Measurements from ENCODE around the gene SLC30A2. TPM values are rescaled to one million over a fixed set of nuclear protein-coding genes. Genes with fewer than 3 reads are reported as not detected.

Gene SLC30A2
- polyA plus RNA-seq, 2 donors = 0.01 TPM; not detected in 1

DNA sequence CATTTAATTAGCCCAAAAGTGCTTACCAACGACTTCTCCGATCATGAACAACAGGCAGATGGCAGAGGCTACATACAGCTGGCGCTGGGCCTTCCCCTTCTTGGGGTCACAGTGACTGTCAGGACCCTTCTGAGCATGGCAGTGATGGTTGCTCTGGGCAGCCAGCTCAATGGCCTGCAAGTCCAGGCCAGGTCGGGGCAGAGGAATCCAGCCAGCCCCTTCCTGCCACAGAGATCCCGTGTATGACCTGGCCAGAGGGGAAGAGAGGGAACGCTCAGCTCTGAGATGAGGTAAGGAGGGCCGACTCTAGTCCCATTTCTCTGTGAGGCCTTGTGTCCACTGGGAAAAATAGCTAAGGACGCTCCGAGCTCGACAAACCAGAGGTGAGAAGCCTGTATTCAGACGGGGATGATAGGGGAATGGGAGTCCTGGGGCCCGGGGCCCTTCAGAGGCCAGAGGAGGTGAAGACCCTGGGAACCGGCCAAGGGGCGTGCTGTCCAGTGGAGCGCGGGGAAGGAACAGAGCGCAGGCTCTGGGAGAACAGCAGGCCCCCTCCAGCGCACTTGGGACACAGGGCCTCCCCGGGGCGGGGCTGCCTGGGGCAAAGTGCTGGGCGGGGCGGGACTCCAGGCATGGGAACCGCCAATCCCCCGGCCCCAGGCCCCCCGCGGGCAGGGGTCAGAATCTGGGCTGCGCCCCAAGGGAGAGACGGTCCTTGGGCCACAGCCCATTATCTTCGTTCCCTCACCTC lies 772 bp downstream of the SLC30A2 start:
- Histone ChIP-seq H3K9me3 (ENCODE audit: control insufficient read depth in 2 of 2, insufficient read depth in 1 of 2, low read depth in 1 of 2, low read length in 1 of 2) (no peaks in the 10 kb centered on the region), H3K27ac (ENCODE audit: low read depth in 2 of 2, low read length in 1 of 2) (no peak overlapping the region), H3K36me3 (ENCODE audit: control insufficient read depth in 2 of 2, insufficient read depth in 2 of 2, low read length in 1 of 2) (no peaks in the 10 kb centered on the region), H3K4me1 (ENCODE audit: control insufficient read depth in 2 of 2, insufficient read depth in 2 of 2, low read length in 1 of 2) (peaks cover 0 to 6% of the 10 kb centered on the region in 2 donors), H3K4me3 (ENCODE audit: low read depth in 1 of 2, low read length in 2 of 2) (no peak overlapping the region), H3K27me3 (ENCODE audit: control insufficient read depth in 1 of 2, insufficient read depth in 2 of 2, low read length in 2 of 2) (peaks cover 9 to 18% of the 10 kb centered on the region in 2 donors)
- WGBS, 2 donors = 35 to 40% methylated on average over 18 to 29 of the region's 29 CpGs

DNA sequence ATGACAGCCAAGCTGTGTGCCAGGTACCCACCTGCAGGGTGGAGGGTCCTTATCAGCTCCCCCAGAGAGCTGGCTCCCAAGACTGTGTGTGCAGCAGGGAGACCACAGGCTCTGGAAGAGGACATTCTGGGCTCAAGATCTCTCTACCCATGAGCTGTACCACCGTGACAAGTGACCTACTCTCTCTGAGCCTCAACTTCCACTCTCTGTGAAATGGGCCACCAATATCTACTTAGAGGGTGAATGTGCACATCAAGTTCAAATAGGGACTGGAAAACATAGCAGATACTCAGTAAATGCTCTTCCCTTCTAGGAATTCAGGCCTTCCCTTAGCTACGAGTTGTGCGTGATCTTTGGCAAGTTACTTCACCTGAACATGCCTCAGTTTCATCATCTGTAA lies 1.5 kb downstream of the SLC30A2 start:
- Histone ChIP-seq H3K4me3 (ENCODE audit: low read depth in 1 of 2, low read length in 2 of 2) (no peak overlapping the region), H3K9me3 (ENCODE audit: control insufficient read depth in 2 of 2, insufficient read depth in 1 of 2, low read depth in 1 of 2, low read length in 1 of 2) (no peaks in the 10 kb centered on the region), H3K27me3 (ENCODE audit: control insufficient read depth in 1 of 2, insufficient read depth in 2 of 2, low read length in 2 of 2) (peaks cover 9 to 18% of the 10 kb centered on the region in 2 donors), H3K36me3 (ENCODE audit: control insufficient read depth in 2 of 2, insufficient read depth in 2 of 2, low read length in 1 of 2) (no peaks in the 10 kb centered on the region), H3K27ac (ENCODE audit: low read depth in 2 of 2, low read length in 1 of 2) (no peak overlapping the region), H3K4me1 (ENCODE audit: control insufficient read depth in 2 of 2, insufficient read depth in 2 of 2, low read length in 1 of 2) (peaks cover 0 to 6% of the 10 kb centered on the region in 2 donors)
- WGBS, 2 donors = 85 to 91% methylated on average over 3 of the region's 3 CpGs

DNA sequence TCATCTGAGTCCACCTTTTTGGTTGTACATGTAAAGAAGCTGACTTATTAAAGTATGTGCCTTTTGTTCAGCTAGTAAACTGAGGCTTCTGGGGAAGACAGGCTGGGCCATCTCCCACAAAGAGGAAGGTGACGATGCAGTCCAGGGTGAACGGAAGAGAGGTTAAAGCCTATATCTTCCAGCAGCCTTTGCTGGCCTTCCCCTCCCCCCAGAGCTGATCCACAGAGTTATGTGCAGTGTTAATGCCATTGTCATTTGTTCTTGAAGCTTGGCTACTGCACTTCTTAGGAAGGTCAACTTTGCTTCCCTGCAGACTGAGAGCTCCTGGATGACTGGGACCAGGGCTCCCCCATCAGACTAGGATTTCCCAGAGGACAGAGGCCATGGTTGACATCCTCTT lies 2.2 kb downstream of the SLC30A2 start:
- no peaks in the 10 kb centered on the region for H3K36me3 ChIP-seq (ENCODE audit: control insufficient read depth in 2 of 2, insufficient read depth in 2 of 2, low read length in 1 of 2)
- WGBS, 2 donors = 87 to 88% methylated on average over 2 of the region's 2 CpGs
- peaks cover 9 to 18% of the 10 kb centered on the region in 2 donors for H3K27me3 ChIP-seq (ENCODE audit: control insufficient read depth in 1 of 2, insufficient read depth in 2 of 2, low read length in 2 of 2)

DNA sequence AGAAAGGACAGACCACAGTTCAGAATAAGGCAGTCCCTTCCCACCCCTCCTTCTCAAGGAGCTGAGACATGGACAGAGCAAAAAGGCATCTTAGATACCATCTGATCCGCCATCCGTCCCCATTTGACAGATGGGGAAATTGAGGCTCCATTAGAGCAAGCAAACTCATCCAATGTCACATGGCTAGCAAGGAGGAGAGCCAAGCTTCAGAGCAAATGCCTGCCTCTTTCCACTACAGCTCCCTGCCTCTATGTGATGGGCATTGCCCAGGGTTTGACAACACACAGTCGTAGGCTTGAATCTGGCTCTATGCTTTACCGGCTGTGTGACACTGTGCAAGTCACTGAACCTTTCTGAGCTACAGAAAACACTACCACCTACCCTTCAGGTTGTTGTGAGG lies 3.9 kb downstream of the SLC30A2 start:
- Histone ChIP-seq H3K4me1 (ENCODE audit: control insufficient read depth in 2 of 2, insufficient read depth in 2 of 2, low read length in 1 of 2) (peaks cover 0 to 6% of the 10 kb centered on the region in 2 donors), H3K27ac (ENCODE audit: low read depth in 2 of 2, low read length in 1 of 2) (no peak overlapping the region), H3K9me3 (ENCODE audit: control insufficient read depth in 2 of 2, insufficient read depth in 1 of 2, low read depth in 1 of 2, low read length in 1 of 2) (no peaks in the 10 kb centered on the region), H3K36me3 (ENCODE audit: control insufficient read depth in 2 of 2, insufficient read depth in 2 of 2, low read length in 1 of 2) (no peaks in the 10 kb centered on the region), H3K27me3 (ENCODE audit: control insufficient read depth in 1 of 2, insufficient read depth in 2 of 2, low read length in 2 of 2) (peaks cover 9 to 13% of the 10 kb centered on the region in 2 donors), H3K4me3 (ENCODE audit: low read depth in 1 of 2, low read length in 2 of 2) (no peak overlapping the region)
- 70 to 75% methylated on average over 4 of the region's 4 CpGs for WGBS, 2 donors

More for the DNA sequence above, 2.2 kb downstream of the SLC30A2 start:
- H3K9me3 ChIP-seq (ENCODE audit: control insufficient read depth in 2 of 2, insufficient read depth in 1 of 2, low read depth in 1 of 2, low read length in 1 of 2) = no peaks in the 10 kb centered on the region
- H3K4me1 ChIP-seq (ENCODE audit: control insufficient read depth in 2 of 2, insufficient read depth in 2 of 2, low read length in 1 of 2) = peaks cover 0 to 6% of the 10 kb centered on the region in 2 donors
- H3K4me3 ChIP-seq (ENCODE audit: low read depth in 1 of 2, low read length in 2 of 2) = no peak overlapping the region
- no peak overlapping the region for H3K27ac ChIP-seq (ENCODE audit: low read depth in 2 of 2, low read length in 1 of 2)

DNA sequence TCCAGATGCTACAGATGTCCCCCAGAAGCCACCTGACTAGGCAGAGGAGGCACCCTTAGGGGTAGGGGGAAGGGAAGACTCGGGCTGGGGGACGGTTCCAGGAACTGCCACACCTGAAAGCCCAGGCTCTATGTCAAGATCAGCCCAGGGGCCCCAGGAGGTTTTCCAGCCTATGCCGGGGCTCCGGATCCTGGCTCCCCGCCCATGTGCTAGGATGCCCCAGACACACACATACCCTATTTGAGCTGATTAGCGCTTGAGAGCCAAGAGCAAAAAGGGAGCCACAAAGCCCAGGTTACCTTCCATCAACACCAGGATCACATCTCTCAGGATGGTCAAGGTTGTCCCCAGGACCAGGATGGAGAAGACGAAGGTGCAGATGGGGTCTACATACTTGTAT lies 4.5 kb downstream of the SLC30A2 start:
- 53 to 66% methylated on average over 7 of the region's 7 CpGs for WGBS, 2 donors
- H3K36me3 ChIP-seq (ENCODE audit: control insufficient read depth in 2 of 2, insufficient read depth in 2 of 2, low read length in 1 of 2) = no peaks in the 10 kb centered on the region
- H3K27ac ChIP-seq (ENCODE audit: low read depth in 2 of 2, low read length in 1 of 2) = no peak overlapping the region
- H3K27me3 ChIP-seq (ENCODE audit: control insufficient read depth in 1 of 2, insufficient read depth in 2 of 2, low read length in 2 of 2) = peaks cover 8 to 9% of the 10 kb centered on the region in 2 donors
- peaks cover 2 to 6% of the 10 kb centered on the region in 2 donors for H3K4me1 ChIP-seq (ENCODE audit: control insufficient read depth in 2 of 2, insufficient read depth in 2 of 2, low read length in 1 of 2)
- no peak overlapping the region for H3K4me3 ChIP-seq (ENCODE audit: low read depth in 1 of 2, low read length in 2 of 2)
- H3K9me3 ChIP-seq (ENCODE audit: control insufficient read depth in 2 of 2, insufficient read depth in 1 of 2, low read depth in 1 of 2, low read length in 1 of 2) = no peaks in the 10 kb centered on the region

DNA sequence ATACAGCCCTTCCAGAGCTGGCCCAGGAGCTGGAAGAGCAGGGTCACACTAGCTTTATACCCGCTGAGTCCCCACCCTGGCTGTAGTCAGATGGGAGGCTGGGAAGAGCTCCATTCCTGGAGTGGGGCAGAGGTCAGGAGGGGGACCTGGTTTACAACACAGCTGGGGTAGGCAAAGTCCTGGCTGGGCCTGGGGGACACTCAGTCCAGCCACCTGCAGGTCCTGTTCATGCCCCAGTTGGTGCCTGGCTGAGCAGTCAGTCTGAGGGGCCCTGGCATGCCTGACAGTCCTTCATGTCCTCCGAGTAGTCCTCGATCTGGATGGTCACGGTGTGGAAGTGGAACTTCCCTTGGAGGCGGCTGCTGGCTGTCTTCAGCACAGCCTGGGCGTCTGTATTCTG lies 7.0 kb downstream of the SLC30A2 start:
- WGBS, 2 donors = 67 to 68% methylated on average over 6 of the region's 6 CpGs
- Histone ChIP-seq H3K27ac (ENCODE audit: low read depth in 2 of 2, low read length in 1 of 2) (no peak overlapping the region), H3K9me3 (ENCODE audit: control insufficient read depth in 2 of 2, insufficient read depth in 1 of 2, low read depth in 1 of 2, low read length in 1 of 2) (no peaks in the 10 kb centered on the region), H3K4me3 (ENCODE audit: low read depth in 1 of 2, low read length in 2 of 2) (no peak overlapping the region), H3K27me3 (ENCODE audit: control insufficient read depth in 1 of 2, insufficient read depth in 2 of 2, low read length in 2 of 2) (no peaks in the 10 kb centered on the region), H3K36me3 (ENCODE audit: control insufficient read depth in 2 of 2, insufficient read depth in 2 of 2, low read length in 1 of 2) (no peaks in the 10 kb centered on the region), H3K4me1 (ENCODE audit: control insufficient read depth in 2 of 2, insufficient read depth in 2 of 2, low read length in 1 of 2) (peaks cover 6 to 8% of the 10 kb centered on the region in 2 donors)

DNA sequence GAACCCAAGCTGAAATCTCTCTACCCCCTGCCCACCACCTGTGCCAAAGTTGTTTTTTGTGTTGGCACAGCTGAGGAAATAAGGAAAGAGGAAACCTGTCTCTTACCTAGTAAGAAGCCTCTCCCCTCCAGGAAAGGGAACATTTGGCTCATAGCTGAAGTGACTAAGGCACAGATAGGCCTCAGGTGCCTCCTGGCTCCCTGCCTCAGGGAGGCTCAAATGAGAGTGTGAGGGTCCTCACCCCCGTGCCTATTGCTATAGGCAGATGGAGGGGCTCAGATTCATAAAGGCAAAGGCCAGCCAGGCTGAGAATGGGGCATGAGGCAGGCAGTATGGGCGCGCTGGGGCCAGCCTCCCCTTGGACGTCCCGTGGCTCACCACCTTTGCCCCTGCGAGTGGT lies 7.4 kb downstream of the SLC30A2 start:
- Histone ChIP-seq H3K4me1 (ENCODE audit: control insufficient read depth in 2 of 2, insufficient read depth in 2 of 2, low read length in 1 of 2) (peaks cover 6 to 8% of the 10 kb centered on the region in 2 donors), H3K36me3 (ENCODE audit: control insufficient read depth in 2 of 2, insufficient read depth in 2 of 2, low read length in 1 of 2) (no peaks in the 10 kb centered on the region), H3K27ac (ENCODE audit: low read depth in 2 of 2, low read length in 1 of 2) (no peak overlapping the region), H3K27me3 (ENCODE audit: control insufficient read depth in 1 of 2, insufficient read depth in 2 of 2, low read length in 2 of 2) (no peaks in the 10 kb centered on the region), H3K4me3 (ENCODE audit: low read depth in 1 of 2, low read length in 2 of 2) (no peak overlapping the region), H3K9me3 (ENCODE audit: control insufficient read depth in 2 of 2, insufficient read depth in 1 of 2, low read depth in 1 of 2, low read length in 1 of 2) (no peaks in the 10 kb centered on the region)
- WGBS, 2 donors = 80 to 83% methylated on average over 6 of the region's 6 CpGs

DNA sequence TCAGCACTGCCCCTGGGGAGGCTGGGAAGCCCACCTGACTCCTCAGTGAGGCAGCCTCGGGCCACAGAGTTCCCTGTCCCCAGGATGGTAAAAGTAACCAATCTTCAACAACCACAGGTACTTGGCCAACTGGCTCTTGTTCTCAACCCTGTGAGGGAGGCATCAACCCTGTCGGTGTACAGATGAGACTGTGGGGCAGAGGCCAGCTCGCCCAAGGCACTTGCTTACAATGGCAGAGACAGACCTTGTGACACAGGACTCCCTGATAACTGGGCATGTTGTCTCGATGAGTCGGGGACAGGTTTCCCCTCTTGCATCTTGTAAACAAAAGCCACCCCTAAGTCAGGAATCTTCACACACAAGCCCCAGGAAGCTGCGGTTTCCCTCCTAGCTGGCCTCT lies 8.0 kb downstream of the SLC30A2 start:
- H3K27me3 ChIP-seq (ENCODE audit: control insufficient read depth in 1 of 2, insufficient read depth in 2 of 2, low read length in 2 of 2) = no peaks in the 10 kb centered on the region
- H3K4me1 ChIP-seq (ENCODE audit: control insufficient read depth in 2 of 2, insufficient read depth in 2 of 2, low read length in 1 of 2) = peaks cover 6 to 8% of the 10 kb centered on the region in 2 donors
- no peak overlapping the region for H3K27ac ChIP-seq (ENCODE audit: low read depth in 2 of 2, low read length in 1 of 2)
- no peaks in the 10 kb centered on the region for H3K36me3 ChIP-seq (ENCODE audit: control insufficient read depth in 2 of 2, insufficient read depth in 2 of 2, low read length in 1 of 2)
- WGBS, 2 donors = 70 to 75% methylated on average over 6 of the region's 6 CpGs
- H3K9me3 ChIP-seq (ENCODE audit: control insufficient read depth in 2 of 2, insufficient read depth in 1 of 2, low read depth in 1 of 2, low read length in 1 of 2) = no peaks in the 10 kb centered on the region
- no peak overlapping the region for H3K4me3 ChIP-seq (ENCODE audit: low read depth in 1 of 2, low read length in 2 of 2)

DNA sequence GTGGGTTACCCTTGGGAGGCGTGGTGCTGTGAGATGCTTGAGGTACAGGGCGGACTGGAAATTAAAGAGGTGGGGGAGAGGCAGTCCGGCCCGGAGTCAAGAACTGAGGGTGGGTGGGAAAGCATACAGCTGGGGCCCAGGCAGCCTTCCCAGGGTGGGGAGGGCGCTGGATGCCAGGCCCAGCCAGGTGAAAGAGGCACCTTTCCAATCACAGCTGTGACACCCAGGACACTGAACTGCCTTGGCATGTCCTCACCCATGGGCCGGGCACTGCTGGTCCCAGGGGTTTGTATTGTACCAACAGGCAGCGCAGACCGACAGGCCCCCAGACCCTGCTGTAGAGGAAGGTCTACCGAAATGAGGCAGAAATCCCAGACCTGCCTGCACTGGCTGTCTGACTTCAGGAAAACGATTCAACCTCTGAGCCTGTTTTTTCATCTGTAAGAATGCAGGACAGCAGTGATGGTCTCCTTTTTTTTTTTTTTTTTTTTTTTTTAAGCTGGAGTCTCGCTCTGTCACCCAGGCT lies 9.1 kb downstream of the SLC30A2 start:
- Histone ChIP-seq H3K4me1 (ENCODE audit: control insufficient read depth in 2 of 2, insufficient read depth in 2 of 2, low read length in 1 of 2) (peaks cover 6 to 8% of the 10 kb centered on the region in 2 donors), H3K27ac (ENCODE audit: low read depth in 2 of 2, low read length in 1 of 2) (no peak overlapping the region), H3K27me3 (ENCODE audit: control insufficient read depth in 1 of 2, insufficient read depth in 2 of 2, low read length in 2 of 2) (no peaks in the 10 kb centered on the region), H3K9me3 (ENCODE audit: control insufficient read depth in 2 of 2, insufficient read depth in 1 of 2, low read depth in 1 of 2, low read length in 1 of 2) (no peaks in the 10 kb centered on the region), H3K36me3 (ENCODE audit: control insufficient read depth in 2 of 2, insufficient read depth in 2 of 2, low read length in 1 of 2) (no peaks in the 10 kb centered on the region), H3K4me3 (ENCODE audit: low read depth in 1 of 2, low read length in 2 of 2) (no peak overlapping the region)
- 68 to 71% methylated on average over 10 of the region's 11 CpGs for WGBS, 2 donors
